ENCODE data around the gene PIGU. TPM values are rescaled to one million over a fixed set of nuclear protein-coding genes. Genes with fewer than 3 reads are reported as not detected.

Gene PIGU
- total RNA-seq, 4 donors from 2014 or later: 13.6 to 21.7 (median 16.2) TPM

DNA sequence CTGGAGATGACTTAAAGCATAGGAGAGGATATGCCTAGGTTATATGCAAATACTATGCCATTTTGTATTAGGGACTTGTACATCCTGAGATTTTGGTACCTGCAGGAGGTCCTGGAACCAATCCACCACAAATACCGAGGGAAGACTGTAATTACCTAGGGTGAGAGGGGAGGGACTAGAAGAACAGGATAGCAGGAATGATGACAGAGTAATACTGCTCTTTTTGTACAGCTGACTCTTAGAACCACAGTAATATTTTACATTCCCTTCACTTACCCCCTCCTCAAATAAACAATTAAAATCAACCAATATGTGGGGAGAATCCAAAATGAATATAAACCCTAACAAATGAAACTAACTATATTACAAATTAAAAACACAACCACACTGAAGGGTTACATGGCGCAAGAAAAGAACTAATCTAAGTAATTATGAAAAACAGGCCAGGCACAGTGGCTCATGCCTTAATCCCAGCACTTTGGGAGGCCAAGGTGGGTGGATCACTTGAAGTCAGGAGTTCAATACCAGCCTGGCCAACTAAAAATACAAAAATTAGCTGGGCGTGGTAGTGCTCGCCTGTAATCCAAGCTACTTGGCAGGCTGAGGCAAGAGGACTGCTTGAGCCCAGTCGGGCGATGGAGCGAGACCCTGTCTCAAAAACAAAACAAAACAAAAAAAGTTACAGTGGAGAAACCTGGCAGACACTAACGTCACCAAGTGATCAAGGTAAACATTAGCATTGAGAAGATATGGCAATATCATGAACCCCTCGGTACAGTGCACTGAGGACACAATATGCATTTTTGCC lies 81.3 kb downstream of the PIGU start:
- H3K4me1 ChIP-seq: peaks cover 4% of the 10 kb centered on the region
- H3K4me3 ChIP-seq: no peak overlapping the region
- 79% methylated on average over 9 of the region's 9 CpGs for WGBS
- H3K36me3 ChIP-seq: no peaks in the 10 kb centered on the region
- no peaks in the 10 kb centered on the region for H3K27me3 ChIP-seq
- TF ChIP-seq POLR2AphosphoS5 (IDR thresholded peaks at IDR 0.05) (no peak), EP300 (IDR thresholded peaks at IDR 0.05) (no peak), POLR2A (IDR thresholded peaks at IDR 0.05) (no peak)
- TF ChIP-seq, protein P1, sequence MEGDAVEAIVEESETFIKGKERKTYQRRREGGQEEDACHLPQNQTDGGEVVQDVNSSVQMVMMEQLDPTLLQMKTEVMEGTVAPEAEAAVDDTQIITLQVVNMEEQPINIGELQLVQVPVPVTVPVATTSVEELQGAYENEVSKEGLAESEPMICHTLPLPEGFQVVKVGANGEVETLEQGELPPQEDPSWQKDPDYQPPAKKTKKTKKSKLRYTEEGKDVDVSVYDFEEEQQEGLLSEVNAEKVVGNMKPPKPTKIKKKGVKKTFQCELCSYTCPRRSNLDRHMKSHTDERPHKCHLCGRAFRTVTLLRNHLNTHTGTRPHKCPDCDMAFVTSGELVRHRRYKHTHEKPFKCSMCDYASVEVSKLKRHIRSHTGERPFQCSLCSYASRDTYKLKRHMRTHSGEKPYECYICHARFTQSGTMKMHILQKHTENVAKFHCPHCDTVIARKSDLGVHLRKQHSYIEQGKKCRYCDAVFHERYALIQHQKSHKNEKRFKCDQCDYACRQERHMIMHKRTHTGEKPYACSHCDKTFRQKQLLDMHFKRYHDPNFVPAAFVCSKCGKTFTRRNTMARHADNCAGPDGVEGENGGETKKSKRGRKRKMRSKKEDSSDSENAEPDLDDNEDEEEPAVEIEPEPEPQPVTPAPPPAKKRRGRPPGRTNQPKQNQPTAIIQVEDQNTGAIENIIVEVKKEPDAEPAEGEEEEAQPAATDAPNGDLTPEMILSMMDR (IDR thresholded peaks at IDR 0.05): no peak
- no peaks in the 10 kb centered on the region for H3K9me3 ChIP-seq
- no peak overlapping the region for H3K27ac ChIP-seq
- DNase-seq (ENCODE audit: low spot score in 2 of 2): no peak

DNA sequence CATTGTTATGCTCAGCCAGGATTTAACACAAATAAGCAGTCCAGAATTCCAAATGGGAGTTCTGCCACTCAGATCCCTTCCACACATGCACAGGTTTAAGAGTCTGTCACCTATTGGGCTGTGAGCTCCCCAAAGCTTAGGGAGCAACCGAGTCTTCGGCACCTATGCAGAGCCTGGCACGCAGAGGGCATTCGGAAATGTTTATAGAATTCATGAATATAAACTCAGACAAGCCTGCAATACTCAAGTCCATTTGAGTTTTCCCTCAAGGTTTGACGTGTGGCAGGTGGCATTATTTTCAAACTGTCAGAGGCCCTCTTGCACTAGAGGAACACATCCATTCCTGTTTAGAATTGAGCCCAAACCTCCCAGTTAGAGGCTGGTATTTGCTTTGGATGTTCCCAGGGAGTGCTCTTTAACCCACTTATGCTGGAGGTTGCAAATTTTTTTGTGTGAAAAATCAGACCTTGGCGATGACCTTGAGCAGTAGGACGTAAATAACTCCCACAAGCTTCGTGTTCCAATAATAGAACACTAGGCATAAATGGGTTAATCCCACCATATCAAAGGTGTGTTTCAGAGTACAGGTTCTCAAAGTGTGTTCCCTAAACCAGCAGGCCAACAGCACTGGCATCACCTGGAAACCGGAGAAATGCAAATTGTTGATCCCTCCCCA lies 90.3 kb downstream of the PIGU start:
- Histone ChIP-seq H3K27me3 (no peaks in the 10 kb centered on the region), H3K9me3 (no peaks in the 10 kb centered on the region), H3K4me3 (no peak overlapping the region), H3K36me3 (peaks cover 16% of the 10 kb centered on the region), H3K27ac (no peak overlapping the region), H3K4me1 (peaks cover 15% of the 10 kb centered on the region)
- no peak for DNase-seq (ENCODE audit: low spot score in 2 of 2)
- TF ChIP-seq EP300 (IDR thresholded peaks at IDR 0.05): no peak
- no peak for TF ChIP-seq POLR2AphosphoS5 (IDR thresholded peaks at IDR 0.05)
- TF ChIP-seq, protein P1 (IDR thresholded peaks at IDR 0.05): no peak
- TF ChIP-seq POLR2A (IDR thresholded peaks at IDR 0.05): no peak
- 89% methylated on average over 9 of the region's 9 CpGs for WGBS

DNA sequence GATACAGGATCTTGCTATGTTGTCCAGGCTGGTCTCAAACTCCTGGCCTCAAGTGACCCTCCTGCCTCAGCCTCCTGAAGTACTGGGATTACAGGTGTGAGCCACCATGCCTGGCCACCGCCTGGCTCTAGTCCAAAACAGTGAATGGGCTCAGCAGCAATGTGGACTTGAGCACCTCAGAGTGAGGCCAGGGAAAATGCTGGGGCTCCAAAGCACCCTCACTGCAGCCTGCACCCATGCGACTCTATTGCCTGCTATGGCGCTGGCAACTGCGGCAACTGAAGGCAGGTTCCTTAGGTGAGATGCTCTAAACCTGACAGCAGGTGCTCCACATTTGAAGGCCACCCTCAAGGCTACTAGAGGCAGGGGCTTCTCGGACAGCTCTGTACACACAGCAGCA lies 91.9 kb downstream of the PIGU start:
- Histone ChIP-seq H3K27me3 (no peaks in the 10 kb centered on the region), H3K4me3 (no peak overlapping the region), H3K4me1 (peaks cover 21% of the 10 kb centered on the region), H3K36me3 (peaks cover 18% of the 10 kb centered on the region), H3K9me3 (no peaks in the 10 kb centered on the region), H3K27ac (no peak overlapping the region)
- no peak for DNase-seq (ENCODE audit: low spot score in 2 of 2)
- TF ChIP-seq EP300 (IDR thresholded peaks at IDR 0.05) (no peak), POLR2A (IDR thresholded peaks at IDR 0.05) (no peak), POLR2AphosphoS5 (IDR thresholded peaks at IDR 0.05) (no peak)
- TF ChIP-seq, protein P1 (IDR thresholded peaks at IDR 0.05): no peak
- 100% methylated on average over 2 of the region's 5 CpGs for WGBS

DNA sequence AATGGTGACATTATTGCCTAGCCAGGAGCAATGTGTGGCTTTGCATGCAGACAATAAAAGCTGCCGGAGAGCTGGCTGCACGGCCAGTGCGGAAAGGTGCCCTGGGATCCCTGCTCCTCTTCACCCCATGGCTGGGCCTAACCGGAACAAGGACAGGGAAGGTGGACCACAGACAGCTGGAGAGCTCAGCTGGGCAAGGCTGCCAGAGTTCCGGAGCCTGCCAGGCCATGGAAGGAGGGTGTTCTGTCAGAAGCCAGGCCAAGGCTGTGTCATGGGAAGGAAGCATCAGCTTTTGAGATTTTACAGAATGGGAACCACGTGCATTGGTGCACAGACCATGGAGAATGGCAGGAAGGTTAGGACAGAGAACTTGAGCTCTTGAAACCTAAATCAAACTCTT lies 93.3 kb downstream of the PIGU start:
- 78% methylated on average over 6 of the region's 6 CpGs for WGBS
- no peak for TF ChIP-seq POLR2AphosphoS5 (IDR thresholded peaks at IDR 0.05)
- TF ChIP-seq, protein P1 (IDR thresholded peaks at IDR 0.05): no peak
- no peak for TF ChIP-seq POLR2A (IDR thresholded peaks at IDR 0.05)
- no peak for TF ChIP-seq EP300 (IDR thresholded peaks at IDR 0.05)
- Histone ChIP-seq H3K4me3 (no peak overlapping the region), H3K27ac (no peak overlapping the region), H3K36me3 (peaks cover 20% of the 10 kb centered on the region), H3K27me3 (no peaks in the 10 kb centered on the region), H3K9me3 (no peaks in the 10 kb centered on the region), H3K4me1 (peaks cover 35% of the 10 kb centered on the region)
- DNase-seq (ENCODE audit: low spot score in 2 of 2): no peak

DNA sequence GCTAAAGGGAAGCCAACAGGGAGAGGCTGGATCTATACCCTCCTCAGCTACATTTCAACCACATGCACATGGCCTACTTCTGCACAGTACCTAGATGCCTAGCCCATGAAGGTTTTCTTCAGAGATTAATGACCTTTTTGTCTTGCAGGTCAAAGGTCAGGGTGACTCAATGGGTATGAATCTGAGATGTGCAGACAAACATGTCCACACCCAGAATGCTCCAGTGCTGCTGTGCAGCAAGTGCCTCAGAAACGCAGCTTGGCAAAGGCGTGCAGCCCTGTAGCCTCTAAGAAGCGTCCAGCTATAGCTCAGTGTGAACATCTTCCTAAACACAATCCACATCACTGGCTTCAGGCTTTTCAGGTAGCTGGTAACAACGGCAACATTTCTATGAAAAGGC lies 94.0 kb downstream of the PIGU start:
- TF ChIP-seq POLR2A (IDR thresholded peaks at IDR 0.05) (no peak), EP300 (IDR thresholded peaks at IDR 0.05) (no peak), POLR2AphosphoS5 (IDR thresholded peaks at IDR 0.05) (no peak)
- TF ChIP-seq, protein P1 (IDR thresholded peaks at IDR 0.05): no peak
- Histone ChIP-seq H3K27me3 (no peaks in the 10 kb centered on the region), H3K4me3 (no peak overlapping the region), H3K36me3 (peaks cover 15% of the 10 kb centered on the region), H3K27ac (no peak overlapping the region), H3K4me1 (peaks cover 41% of the 10 kb centered on the region), H3K9me3 (no peaks in the 10 kb centered on the region)
- no peak for DNase-seq (ENCODE audit: low spot score in 2 of 2)
- WGBS: 82% methylated on average over 4 of the region's 4 CpGs
